OCI-LY1 (cell line): Measurements from ENCODE around the gene UNC80.

Source experiments
- H2AFZ ChIP-seq: fragments of 200-600 bp; sonication (generic), shearing (Covaris generic); 2 replicates; pipeline ENCODE4 v1.6.0; 2014; ENCODE audit warnings: antibody characterized with exemption, mild to moderate bottlenecking, low read length
- H3F3A ChIP-seq: fragments of 200-600 bp; sonication (generic), shearing (Covaris generic); 2 replicates; pipeline ENCODE4 v1.6.0; 2014; ENCODE audit warnings: mild to moderate bottlenecking, antibody characterized with exemption, low read length, moderate library complexity; ENCODE audit not compliant: insufficient read depth
- H3K27ac ChIP-seq: fragments of 200-600 bp; sonication (generic); 2 replicates; pipeline ENCODE4 v1.5.1; 2014; ENCODE audit warnings: low read length, mixed run types, mild to moderate bottlenecking, low read depth; ENCODE audit not compliant: poor library complexity, severe bottlenecking
- H3K27me3 ChIP-seq: fragments of 200-600 bp; sonication (generic); 2 replicates; pipeline ENCODE4 v1.6.0; 2014; ENCODE audit warnings: antibody characterized with exemption, mild to moderate bottlenecking, low read length, moderate library complexity; ENCODE audit not compliant: insufficient read depth
- H3K36me3 ChIP-seq: fragments of 200-600 bp; sonication (generic); 2 replicates; pipeline ENCODE4 v1.6.1; 2014; ENCODE audit warnings: mild to moderate bottlenecking, antibody characterized with exemption, low read length, moderate library complexity, mixed read lengths; ENCODE audit not compliant: insufficient read depth
- H3K4me1 ChIP-seq: fragments of 200-600 bp; sonication (generic); 2 replicates; pipeline ENCODE4 v1.5.1; 2014; ENCODE audit warnings: mild to moderate bottlenecking, low read length, moderate library complexity; ENCODE audit not compliant: insufficient read depth, severe bottlenecking
- H3K4me2 ChIP-seq: fragments of 200-600 bp; sonication (generic), shearing (Covaris generic); 2 replicates; pipeline ENCODE4 v1.6.1; 2014; ENCODE audit warnings: low read length
- H3K4me3 ChIP-seq: fragments of 200-600 bp; sonication (generic); 2 replicates; pipeline ENCODE4 v1.5.1; 2014; ENCODE audit warnings: low read length, low read depth, mild to moderate bottlenecking, mixed read lengths; ENCODE audit not compliant: poor library complexity, severe bottlenecking
- H3K79me2 ChIP-seq: fragments of 200-600 bp; shearing (Covaris generic); 2 replicates; pipeline ENCODE4 v1.6.1; 2016; ENCODE audit warnings: mixed run types, low read length, mixed read lengths; ENCODE audit not compliant: insufficient read depth
- H3K9ac ChIP-seq: fragments of 200-600 bp; sonication (generic), shearing (Covaris generic); 2 replicates; pipeline ENCODE4 v1.6.1; 2014; ENCODE audit warnings: mild to moderate bottlenecking, low read length, mixed read lengths
- H3K9me2 ChIP-seq: fragments of 200-600 bp; sonication (generic), shearing (Covaris generic); 2 replicates; pipeline ENCODE4 v1.6.1; 2014; ENCODE audit warnings: low read depth, mild to moderate bottlenecking, low read length, mixed read lengths
- H3K9me3 ChIP-seq: fragments of 200-600 bp; shearing (Covaris generic); 2 replicates; pipeline ENCODE4 v1.6.1; 2014; ENCODE audit warnings: low read length, mixed read lengths
- H4K20me1 ChIP-seq: fragments of 200-600 bp; sonication (generic), shearing (Covaris generic); 2 replicates; pipeline ENCODE4 v1.6.0; 2016; ENCODE audit warnings: mild to moderate bottlenecking, low read length; ENCODE audit not compliant: insufficient read depth
- EZH2 ChIP-seq: fragments of 200-600 bp; sonication (generic), shearing (Covaris generic); IDR thresholded peaks from 2 replicates; pipeline ENCODE4 v1.8.0; 2017; ENCODE audit warnings: borderline replicate concordance, mixed run types, mild to moderate bottlenecking, antibody characterized with exemption, low read length, moderate library complexity, mixed read lengths
- TF ChIP-seq, protein P1 (sequence below): fragments of 200-600 bp; sonication (generic), shearing (Covaris generic); IDR thresholded peaks from 2 replicates; pipeline ENCODE4 v1.5.1; 2017; ENCODE audit warnings: mild to moderate bottlenecking, antibody characterized with exemption, low read length, moderate library complexity, mixed read lengths

UNC80 gene

GRCh38 chr2:209727077-209727476 is 44.6 kb upstream of the UNC80 start:
- Histone ChIP-seq H3K4me3 (no peak overlapping the region), H3K9me2 (no peaks in the 10 kb centered on the region), H3K79me2 (no peaks in the 10 kb centered on the region), H3K9me3 (no peaks in the 10 kb centered on the region), H3K4me1 (no peaks in the 10 kb centered on the region), H2AFZ (no peak overlapping the region), H3F3A (no peaks in the 10 kb centered on the region), H3K27me3 (no peaks in the 10 kb centered on the region), H3K27ac (no peak overlapping the region), H3K36me3 (no peaks in the 10 kb centered on the region), H3K9ac (no peak overlapping the region), H3K4me2 (no peak overlapping the region), H4K20me1 (no peaks in the 10 kb centered on the region)
- TF ChIP-seq EZH2 = no peak
- TF ChIP-seq, protein P1, sequence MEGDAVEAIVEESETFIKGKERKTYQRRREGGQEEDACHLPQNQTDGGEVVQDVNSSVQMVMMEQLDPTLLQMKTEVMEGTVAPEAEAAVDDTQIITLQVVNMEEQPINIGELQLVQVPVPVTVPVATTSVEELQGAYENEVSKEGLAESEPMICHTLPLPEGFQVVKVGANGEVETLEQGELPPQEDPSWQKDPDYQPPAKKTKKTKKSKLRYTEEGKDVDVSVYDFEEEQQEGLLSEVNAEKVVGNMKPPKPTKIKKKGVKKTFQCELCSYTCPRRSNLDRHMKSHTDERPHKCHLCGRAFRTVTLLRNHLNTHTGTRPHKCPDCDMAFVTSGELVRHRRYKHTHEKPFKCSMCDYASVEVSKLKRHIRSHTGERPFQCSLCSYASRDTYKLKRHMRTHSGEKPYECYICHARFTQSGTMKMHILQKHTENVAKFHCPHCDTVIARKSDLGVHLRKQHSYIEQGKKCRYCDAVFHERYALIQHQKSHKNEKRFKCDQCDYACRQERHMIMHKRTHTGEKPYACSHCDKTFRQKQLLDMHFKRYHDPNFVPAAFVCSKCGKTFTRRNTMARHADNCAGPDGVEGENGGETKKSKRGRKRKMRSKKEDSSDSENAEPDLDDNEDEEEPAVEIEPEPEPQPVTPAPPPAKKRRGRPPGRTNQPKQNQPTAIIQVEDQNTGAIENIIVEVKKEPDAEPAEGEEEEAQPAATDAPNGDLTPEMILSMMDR = no peak

DNA sequence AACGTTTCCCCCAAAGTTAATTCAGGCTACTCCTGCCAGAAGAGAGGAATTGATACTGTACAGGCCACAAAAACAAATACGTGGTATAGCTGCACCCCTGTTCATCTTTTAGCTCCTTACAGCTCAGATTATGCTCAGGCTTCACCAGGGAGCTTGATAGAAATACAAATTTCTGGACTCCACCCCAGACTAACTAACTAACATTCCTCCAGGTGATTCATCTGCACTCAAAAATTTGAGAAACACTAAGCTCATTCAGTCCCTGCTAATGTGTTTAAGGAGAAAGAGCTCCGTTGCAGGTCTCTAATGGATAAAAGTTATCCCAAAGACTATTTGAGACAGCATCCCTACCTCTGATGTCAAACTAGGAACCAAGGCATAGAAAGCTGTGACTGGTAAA is 36.8 kb upstream of the UNC80 start:
- TF ChIP-seq, protein P1 = no peak
- no peak for TF ChIP-seq EZH2
- Histone ChIP-seq H3K4me2 (no peak overlapping the region), H3F3A (no peaks in the 10 kb centered on the region), H4K20me1 (no peaks in the 10 kb centered on the region), H3K4me3 (no peak overlapping the region), H3K27me3 (no peaks in the 10 kb centered on the region), H3K9me3 (no peaks in the 10 kb centered on the region), H2AFZ (no peak overlapping the region), H3K9ac (no peak overlapping the region), H3K4me1 (no peaks in the 10 kb centered on the region), H3K36me3 (no peaks in the 10 kb centered on the region), H3K27ac (no peak overlapping the region), H3K79me2 (no peaks in the 10 kb centered on the region), H3K9me2 (no peaks in the 10 kb centered on the region)

DNA sequence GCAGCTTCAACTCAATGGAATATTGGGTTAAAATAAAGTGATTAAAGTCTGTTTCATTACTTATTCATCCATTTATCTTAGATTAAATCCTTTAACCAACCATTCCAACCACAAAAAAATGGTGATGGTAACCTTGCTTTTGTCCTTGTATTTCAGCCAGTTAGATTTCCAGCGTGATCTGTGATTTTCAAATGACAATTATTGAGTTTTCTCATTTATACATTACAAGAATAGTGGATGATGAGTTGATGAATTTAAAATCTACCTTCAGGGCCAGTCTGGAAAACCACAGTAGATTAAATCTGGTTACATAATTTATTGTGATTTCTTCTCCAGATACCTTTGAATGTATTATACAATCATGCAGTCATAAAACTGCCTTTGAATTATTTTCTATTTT is 29.7 kb upstream of the UNC80 start:
- Histone ChIP-seq H3K36me3 (no peaks in the 10 kb centered on the region), H3K4me1 (no peaks in the 10 kb centered on the region), H3K4me3 (no peak overlapping the region), H3K9ac (no peak overlapping the region), H3K27me3 (no peaks in the 10 kb centered on the region), H2AFZ (no peak overlapping the region), H3K9me3 (no peaks in the 10 kb centered on the region), H3K9me2 (no peaks in the 10 kb centered on the region), H3K79me2 (no peaks in the 10 kb centered on the region), H3K4me2 (no peak overlapping the region), H3K27ac (no peak overlapping the region), H3F3A (no peaks in the 10 kb centered on the region), H4K20me1 (no peaks in the 10 kb centered on the region)
- TF ChIP-seq EZH2 = no peak
- TF ChIP-seq, protein P1 = no peak
